ENCODE results near the gene DAP.

DAP gene

DNA sequence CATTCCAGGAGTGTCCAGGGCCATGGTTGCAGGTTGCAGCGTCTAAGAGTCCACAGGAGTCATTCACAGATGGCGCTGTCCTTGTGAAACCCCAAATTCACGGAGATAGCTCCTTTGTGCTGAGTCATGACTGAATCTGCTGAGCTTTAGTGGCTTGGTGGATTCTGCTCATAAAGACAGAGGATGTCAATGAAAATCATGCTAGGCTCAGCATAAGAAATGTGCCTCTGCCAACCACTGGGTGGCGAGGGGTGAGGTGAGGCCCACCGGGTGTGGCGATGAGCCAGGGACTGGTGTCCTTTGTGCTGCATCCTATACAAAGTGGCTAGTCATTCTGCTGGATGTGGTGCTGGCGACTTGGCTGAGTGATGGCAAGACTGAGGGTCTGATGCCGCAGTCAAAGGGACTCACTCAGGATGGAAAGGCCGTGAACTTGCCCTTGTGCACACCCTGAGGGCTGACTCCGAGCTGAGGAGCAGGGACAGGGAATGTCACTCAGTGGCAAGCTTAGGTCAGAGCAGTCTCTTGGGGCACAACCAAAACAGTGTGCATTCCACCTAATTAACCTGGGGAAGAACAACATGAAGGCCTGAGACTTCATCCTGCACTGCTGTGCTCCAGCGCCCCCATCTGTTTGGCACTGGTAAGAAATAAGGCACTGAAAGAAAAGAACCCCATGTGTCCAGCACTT lies 71.5 kb downstream of the DAP start:
- no peak for DNase-seq (ENCODE audit: low spot score)

DNA sequence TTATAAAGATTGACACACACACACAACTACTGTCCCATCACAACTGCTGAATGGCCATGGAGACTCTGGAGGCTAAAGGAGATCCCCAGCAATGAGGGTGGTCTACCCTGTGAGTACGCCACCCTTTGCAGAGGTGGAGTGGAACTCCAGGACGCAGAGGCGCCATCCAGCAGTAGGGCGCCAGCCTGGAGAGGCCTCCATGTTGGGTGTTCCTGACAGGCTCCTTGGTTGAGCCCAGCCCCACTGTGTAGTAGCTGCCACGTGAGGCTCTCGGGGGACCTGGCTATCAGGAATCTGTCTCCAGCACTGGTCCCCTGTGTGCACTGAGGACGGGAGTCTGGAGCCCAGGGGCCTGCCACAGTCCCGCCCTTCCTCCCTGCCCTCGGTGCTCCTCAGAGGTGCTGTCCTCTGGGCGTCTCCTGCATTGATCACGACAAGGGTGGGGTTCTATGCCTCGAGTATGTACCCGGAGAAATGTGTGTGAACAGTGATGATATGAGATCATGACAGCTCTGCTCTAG lies 72.3 kb downstream of the DAP start:
- DNase-seq (ENCODE audit: low spot score) = no peak

DNA sequence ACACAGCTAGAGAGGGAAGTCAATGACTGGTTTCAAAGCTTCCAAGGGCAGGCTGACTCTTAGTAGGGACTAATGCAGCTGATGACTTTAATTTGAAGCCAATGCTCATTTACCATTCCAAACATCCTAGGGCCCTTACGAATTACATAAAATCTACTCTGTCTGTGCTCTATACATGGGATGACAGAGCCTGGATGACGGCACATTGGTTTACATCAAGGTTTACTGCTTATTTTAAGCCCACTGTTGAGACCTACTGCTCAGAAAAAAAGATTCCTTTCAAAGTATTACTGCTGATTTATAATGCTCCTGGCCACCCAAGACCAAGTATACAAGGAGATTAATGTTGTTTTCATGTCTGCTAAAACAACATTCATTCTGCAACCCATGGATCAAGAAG lies 74.1 kb downstream of the DAP start:
- no peak for DNase-seq (ENCODE audit: low spot score)

DNA sequence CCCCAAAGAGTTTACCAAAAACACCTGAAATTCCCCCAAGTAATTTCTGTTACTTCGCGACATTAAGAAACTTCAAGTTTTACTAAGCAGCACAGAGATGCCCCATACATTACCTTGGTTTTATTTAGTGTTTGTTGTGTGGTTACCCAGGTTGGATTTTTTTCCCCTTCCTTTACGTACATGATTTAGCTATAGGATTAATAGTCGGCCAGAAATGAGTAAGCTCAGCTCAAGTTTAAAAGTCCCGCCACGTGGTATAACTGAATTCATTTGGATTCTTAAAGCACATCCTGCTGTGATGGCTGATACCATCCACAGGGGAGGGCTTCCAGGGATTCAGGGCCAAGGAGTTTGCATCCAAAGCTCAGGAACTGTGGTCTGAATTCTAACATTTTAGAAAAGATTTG lies 75.9 kb downstream of the DAP start:
- no peak for DNase-seq (ENCODE audit: low spot score)

DNA sequence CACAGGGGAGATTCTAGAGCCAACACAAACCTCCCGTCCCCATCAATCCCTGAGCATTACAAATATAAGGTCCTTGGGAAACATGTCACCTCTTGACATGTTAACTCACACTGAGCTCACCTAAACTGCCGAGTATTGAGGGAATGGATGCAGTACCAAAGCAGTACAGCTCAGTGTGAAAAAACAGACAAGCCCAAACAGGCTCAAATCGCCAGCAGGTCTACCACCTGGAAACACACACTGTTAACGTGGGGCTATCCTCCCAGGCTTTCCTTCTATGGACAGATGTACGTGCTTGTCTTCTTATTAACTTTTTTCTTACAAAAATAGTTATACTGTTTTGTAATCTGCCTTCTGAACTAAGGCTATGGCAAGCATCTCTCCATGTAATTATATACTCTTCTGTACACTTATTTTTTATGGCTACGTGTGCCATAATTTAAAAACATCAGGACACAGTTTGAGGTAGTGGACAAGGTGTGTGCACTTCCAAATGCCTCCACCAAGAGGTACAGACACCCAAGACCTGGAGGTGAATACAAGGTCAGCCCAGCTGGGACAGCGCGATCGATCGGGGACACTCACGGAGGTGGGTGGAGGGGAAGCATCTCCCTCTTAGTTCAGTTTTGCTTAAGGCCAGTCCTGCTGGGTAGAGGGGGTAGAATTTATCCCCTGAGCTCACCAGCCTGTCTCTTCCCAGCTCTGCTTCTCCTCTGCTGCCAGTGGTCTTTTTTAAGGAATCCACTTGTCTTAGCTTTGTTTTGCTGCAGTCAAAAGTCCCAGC lies 76.5 kb downstream of the DAP start:
- DNase-seq (ENCODE audit: low spot score) = no peak

DNA sequence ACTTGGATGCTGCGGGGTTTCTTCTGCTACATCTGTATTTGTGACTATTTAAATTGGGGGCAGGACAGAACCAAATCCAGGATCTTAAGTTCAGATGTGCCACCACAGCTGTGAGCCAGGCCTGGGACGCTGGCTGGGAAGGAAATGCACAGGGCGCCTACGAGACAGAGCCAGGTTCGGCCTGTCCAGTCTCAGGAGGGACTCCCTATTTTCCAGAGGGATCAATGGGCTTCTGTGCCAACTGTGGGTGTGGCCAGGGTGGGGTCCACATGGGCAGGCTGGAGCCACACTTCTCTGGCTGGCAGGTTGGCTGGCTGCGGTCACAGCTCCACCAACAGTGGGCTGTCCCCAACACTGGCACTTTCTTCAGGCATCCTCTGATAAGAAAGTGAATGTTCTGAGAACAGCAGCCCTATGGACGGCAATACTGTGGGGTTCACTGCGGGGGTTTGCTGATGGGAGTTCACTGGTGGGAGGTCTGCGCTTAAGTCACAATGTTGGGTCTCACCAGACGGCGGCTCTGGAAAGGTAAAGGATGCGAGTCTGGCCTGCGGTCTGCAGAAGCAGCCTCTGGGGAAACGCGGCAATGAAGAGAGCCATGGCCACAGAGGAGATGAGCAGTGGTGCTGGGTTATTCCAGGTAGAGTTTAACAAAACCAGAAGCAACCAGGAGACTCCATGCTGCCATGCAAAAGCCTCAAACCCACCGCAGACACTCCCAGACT lies 78.1 kb downstream of the DAP start:
- DNase-seq (ENCODE audit: low spot score) = no peak

DNA sequence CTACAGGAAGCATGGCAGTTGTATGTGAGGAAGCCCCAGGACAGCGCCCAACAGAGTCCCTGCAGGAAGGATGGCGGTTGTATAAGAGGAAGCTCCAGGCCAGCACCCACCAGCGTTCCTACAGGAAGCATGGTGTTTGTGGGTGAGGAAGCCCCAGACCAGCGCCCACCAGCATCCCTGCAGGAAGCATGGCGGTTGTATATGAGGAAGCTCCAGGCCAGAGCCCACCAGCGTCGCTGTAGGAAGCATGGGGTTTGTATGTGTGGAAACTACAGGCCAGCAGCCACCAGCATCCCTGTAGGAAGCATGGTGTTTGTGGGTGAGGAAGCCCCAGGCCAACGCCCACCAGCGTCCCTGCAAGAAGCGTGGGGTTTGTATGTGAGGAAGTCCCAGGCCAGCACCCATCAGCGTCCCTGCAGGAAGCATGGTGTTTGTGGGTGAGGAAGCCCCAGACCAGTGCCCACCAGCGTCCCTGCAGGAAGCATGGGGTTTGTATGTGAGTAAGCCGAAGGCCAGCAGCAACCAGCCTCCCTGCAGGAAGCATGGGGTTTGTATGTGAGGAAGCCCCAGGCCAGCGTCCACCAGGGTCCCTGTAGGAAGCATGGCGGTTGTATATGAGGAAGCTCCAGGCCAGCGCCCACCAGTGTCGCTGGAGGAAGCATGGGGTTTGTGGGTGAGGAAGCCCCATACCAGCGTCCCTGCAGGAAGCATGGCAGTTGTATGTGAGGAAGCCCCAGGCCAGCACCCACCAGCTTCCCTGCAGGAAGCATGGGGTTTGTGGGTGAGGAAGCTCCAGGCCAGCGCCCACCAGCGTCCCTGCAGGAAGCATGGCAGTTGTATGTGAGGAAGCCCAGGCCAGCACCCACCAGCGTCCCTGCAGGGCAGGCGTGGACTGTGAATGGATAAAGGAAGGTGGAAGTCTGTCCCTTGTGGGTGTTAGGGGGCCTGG lies 79.0 kb downstream of the DAP start:
- DNase-seq (ENCODE audit: low spot score) = no peak

DNA sequence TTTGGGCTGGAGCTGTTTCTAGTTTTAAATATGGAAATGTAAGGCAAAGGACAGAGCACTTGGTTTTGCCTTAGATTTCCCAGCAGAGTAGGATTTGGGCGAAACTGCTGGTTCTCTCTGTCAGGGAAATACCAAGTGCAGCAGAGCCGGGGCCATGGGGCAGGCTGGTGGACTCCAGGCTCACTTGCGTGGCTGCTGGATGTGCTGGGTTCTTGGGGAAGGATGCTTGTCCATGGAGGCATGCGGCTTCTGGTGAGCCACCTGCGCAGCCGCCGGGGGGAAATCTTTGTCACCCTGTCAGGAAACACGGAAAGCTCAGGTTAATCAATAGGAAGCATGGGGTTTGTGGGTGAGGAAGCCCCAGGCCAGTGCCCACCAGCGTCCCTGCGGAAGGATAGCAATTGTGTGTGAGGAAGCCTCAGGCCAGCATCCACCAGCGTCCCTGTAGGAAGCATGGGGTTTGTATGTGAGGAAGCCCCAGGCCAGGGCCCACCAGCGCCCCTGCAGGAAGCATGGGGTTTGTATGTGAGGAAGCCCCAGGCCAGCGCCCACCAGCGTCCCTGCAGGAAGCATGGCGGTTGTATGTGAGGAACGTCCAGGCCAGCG lies 80.1 kb downstream of the DAP start:
- no peak for DNase-seq (ENCODE audit: low spot score)

DNA sequence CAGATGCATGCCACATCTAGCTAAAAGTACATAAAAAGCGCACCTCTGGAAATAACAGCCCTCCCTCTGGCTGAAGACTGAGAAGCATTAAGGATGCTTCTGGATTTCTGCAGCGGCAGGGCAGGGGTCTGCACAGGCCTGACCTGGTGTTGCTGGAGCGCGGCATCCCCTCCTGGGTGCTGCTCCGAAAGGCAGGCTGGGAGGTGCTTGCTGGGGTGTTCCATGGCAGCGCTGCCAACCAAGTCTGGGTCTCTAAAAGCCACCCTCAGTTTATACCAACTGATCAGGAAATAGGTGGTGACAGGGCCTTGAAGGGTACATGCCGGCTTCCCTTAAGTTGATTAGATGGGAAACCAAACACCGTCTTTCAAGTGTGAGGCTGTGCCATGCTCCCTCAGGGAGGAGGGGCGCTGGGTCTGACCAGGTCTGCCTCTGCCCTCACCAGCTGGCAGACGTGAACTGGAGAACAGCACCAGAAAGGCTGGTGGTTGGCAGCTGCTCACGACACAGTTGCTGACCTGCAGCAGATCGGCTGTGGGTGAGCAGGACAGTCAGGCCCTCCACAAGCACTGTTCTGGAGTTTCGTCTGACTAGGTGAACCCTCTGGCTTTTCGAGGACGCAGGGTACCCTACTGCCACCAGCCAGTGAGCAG lies 81.6 kb downstream of the DAP start:
- no peak for DNase-seq (ENCODE audit: low spot score)

DNA sequence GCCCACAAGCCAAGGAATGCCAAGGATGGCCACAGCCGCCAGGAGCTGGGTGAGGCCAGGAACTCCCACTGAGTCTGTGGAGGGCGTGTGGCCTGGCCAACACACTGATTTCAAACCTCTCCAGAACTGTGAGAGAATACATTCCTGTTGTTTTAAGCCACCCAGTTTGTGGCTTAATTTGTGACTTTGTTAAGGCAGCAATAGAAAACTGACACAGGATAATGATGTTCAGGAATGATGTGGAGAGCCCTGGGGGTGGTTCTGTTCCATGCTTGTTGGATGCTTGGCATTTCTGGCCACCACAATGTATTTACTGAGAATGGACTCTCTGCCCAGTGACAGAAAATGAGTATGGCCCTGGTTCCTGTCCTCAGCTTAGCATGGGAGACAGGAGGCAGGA lies 82.8 kb downstream of the DAP start:
- DNase-seq (ENCODE audit: low spot score) = no peak

DNA sequence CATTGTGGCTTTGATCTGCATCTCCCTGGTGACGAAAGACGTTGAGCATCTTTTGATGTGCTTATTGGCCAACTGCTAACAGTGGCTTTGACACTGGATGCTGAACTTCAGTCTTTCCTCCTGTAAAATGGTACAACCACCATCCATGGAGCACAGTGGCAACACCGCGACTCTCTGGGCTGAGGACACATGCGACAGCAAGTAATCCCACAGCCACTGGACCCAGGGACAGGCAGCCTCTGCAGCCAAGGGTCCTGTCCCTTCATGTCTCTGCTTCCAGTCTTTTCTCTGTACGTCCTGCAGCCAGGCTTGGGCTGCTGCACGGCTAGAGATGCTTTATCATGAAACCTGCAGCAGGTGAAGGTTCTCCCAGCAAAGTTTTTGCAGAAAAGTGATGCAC lies 83.5 kb downstream of the DAP start:
- DNase-seq (ENCODE audit: low spot score) = no peak

DNA sequence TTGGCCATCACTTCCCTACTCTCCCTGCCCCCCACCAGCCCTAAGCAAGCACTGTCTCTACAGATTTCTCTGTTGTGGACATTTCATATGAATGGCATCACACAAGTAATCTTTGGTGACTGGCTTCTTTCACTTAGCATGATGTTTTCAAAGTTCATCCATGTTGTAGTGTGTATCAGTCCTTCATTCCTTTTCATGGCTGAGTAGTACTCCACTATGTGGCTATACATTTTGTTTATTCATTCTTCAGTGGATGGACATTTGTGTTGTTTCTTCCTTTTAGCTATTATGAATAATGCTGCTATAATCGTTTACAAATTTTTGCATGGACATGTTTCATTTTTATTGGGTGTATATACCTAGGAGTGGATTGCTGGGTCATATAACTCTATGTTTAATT lies 84.1 kb downstream of the DAP start:
- DNase-seq (ENCODE audit: low spot score) = no peak

DNA sequence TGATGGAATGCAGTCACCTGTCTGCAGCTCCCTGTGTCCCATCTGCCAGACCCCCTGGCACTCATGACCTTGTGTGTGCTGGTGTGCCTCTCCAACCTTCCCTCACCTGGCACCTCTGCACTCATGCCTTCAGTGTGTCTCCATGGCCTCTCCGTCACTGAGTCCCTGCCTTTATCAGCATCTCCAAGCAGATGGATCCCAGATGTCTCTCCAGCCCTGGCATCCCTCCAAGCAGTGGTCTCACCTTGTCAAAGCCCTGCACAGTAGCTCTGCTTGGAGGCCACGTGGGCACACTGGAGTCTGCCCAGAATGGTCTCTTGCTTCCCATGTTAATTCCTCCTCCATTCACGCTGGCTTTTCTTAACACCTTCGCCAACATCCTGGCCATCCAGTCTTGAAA lies 84.8 kb downstream of the DAP start:
- no peak for DNase-seq (ENCODE audit: low spot score)

DNA sequence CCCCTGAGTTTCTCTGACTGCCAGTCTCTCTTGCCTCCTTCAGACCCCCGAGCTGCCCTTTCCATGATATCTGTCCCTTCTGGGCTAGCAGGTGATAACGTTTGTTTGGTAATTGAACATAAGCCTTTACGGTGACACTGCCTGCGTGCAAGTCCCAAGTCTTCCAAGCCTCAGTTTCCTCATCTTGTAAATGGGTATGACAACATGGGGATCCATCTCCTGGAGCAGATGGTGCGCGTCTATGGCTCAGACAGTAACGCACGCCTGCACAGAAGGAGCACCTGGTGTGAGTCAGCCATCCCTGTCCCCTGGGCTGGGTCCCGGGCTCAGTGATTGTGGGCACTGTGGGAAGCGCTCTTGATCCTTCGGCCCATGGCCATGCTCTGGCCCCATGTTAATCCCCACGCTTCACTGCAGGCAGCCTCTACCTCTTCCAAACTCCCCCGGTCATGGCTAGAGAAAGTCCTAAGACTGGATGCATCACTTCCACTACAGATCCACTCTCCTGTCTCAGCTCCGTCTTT lies 85.8 kb downstream of the DAP start:
- DNase-seq (ENCODE audit: low spot score) = no peak

DNA sequence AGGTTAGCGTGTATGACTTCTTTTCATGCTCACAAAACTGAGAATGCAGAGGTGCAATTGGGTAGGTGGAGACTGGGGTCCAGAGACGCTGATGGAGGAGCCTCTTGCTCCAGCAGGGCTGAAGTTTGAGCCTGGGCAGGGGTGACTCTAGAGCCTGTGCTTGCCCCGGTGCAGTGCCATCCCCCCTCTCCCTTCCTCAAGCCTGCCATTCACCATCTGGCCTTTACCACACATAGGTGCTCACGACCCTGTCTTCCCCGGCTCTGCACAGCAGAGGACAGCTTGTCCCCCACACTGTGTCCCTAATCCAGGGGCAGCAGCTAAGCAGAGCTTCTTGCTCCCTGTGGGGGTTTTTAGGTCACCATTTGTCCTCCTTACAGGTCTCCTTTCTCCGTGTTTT lies 86.5 kb downstream of the DAP start:
- DNase-seq (ENCODE audit: low spot score) = no peak

DNA sequence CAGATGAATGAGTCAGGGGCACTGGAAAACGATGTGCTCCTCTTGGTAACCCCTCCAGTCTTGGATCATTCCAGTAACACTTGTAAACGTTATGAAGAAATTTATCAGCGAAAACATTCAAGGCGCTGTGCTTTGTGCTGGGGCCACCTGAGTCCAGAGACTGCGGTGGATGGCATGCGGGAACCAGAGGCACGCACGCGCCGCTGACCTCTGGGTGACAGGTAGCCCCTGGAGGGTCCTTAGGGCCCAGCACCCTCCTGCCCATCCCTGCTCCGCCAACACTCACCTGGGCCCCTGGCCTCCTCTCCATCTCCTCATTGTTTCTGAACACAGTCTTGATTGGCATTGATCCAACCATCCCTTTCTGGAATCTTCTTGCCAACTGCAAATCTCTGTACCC lies 86.9 kb downstream of the DAP start:
- no peak for DNase-seq (ENCODE audit: low spot score)

DNA sequence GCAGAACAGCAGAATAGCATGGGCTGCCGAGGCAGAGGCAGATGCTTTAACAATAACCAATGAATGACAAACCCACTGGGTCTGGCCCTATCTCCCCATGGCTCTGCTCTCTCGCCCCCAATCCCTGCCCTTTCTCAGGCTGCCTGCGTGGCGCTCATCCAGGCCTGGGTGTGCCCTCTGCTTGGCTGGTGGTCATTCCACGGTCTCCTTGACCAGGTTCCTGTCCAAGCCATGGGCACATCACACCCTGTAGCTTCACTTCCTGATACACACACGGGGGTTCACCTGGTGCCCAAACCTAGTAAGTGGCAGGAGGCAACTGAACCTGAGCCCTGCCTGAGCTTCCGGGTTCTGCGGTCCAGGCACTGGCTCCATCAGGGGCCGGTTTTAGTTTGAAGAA lies 87.6 kb downstream of the DAP start:
- no peak for DNase-seq (ENCODE audit: low spot score)

DNA sequence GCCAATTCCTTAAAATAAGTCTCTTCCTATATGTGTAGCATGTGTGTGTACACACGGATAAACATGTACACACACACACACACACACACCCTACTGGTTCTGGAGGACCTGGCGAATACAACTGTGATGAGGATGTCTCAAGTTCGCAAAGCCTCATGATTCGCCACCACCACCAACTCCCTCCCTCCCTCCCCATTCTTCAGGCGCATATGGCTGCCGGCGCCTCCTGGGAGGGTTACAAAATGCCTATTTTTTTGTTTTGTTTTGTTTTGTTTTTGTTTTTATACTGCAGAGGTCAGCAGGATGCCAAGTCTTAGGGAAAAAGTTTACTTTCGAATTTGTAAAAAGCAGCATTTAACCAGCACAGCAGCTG lies 88.0 kb downstream of the DAP start:
- no peak for DNase-seq (ENCODE audit: low spot score)

DNA sequence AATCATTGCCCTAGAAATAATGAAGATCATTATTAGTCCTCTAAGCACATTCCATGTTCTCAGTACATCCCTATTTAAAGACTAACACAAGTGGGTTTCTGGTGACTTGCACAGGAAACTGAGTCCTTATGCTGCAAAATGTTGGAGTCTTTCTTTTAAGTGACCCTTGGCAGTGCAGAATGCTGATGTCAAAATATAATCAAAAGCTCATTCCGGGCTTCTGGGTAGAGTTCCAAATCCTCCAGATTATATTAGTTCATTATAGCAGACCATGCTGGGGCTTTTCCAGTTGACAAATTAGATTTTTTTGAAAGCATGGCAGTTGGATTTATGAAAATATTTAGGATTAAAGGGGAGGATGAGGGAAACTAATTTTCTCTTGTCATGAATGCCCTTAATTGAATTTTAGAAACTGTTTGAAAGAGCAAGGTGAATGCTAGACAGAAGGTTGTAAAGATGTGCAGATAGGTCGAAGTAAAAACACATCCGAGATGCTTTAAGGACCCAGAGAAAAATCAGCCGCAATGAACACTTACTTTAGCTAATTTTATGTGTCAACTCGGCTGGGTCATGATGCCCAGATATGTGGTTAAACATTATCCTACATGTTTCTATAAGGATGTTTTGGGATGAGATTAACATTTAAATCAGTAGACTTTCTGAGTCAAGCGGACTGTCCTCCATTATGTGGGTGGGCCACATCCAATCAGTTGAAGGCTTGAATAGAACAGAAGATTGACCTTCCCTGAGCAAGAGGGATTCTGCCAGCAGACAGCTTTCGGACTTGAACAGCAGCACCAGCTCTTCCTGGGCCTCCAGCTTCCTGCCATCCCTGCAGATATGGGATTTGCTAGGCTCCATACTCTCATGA lies 88.7 kb downstream of the DAP start:
- DNase-seq (ENCODE audit: low spot score) = no peak

All from CD4-positive, alpha-beta T cell treated with Interleukin-2 at 100 ng/mL for 4 hours (primary cell).